Measurements from ENCODE around the gene ENTPD6.

DNA sequence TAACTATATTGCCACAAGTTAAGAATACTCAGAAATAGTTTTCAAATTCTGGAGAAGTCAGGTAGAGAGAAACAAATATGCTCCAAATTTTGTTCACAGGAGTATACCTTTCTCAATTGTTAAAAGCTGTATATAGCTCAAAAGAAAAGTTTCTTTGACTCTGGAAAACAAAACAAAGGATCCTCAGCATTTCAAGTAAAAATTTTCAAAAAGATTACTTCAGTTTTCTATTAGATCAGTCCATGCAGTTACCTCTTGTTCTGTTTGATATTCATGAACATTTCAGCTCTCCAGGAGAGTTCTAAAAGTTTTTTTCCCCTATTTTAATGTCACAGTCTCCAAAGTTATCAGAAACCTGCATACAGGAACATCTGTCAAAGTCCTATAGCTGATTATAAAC, 30.4 kb upstream of the ENTPD6 start:
- TF ChIP-seq, protein P1, sequence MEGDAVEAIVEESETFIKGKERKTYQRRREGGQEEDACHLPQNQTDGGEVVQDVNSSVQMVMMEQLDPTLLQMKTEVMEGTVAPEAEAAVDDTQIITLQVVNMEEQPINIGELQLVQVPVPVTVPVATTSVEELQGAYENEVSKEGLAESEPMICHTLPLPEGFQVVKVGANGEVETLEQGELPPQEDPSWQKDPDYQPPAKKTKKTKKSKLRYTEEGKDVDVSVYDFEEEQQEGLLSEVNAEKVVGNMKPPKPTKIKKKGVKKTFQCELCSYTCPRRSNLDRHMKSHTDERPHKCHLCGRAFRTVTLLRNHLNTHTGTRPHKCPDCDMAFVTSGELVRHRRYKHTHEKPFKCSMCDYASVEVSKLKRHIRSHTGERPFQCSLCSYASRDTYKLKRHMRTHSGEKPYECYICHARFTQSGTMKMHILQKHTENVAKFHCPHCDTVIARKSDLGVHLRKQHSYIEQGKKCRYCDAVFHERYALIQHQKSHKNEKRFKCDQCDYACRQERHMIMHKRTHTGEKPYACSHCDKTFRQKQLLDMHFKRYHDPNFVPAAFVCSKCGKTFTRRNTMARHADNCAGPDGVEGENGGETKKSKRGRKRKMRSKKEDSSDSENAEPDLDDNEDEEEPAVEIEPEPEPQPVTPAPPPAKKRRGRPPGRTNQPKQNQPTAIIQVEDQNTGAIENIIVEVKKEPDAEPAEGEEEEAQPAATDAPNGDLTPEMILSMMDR (IDR thresholded peaks at IDR 0.05): no peak
- no peak for TF ChIP-seq POLR2A (IDR thresholded peaks at IDR 0.05)

Data from heart left ventricle (tissue), 13 donors.